PC-3 (cell line): ENCODE results near the gene SEC14L3. TPM values are rescaled to one million over a fixed set of nuclear protein-coding genes. Genes with fewer than 3 reads are reported as not detected.

Experiments
- ATAC-seq: fragments of 200-7000 bp; cut with Tn5 transposase; 2 replicates; pipeline ENCODE4 v1.9.1; 2020; ENCODE audit warnings: mild to moderate bottlenecking, moderate library complexity
- BruUV-seq: library from RNA; stranded (reverse); fragments of 400-500 nt; replicated peaks from 2 replicates; lab custom pipeline; 2021; lab: Mats Ljungman, UMichigan
- CTCF ChIA-PET: fragments of 300-600 bp; sonication (Branson Sonifier 250); formaldehyde crosslinking; loops from one replicate; lab custom pipeline; 2022; ENCODE audit warnings: antibody characterized with exemption; lab: Charles Lee
- POLR2A ChIA-PET: fragments of 300-600 bp; sonication (Branson Sonifier 250); formaldehyde crosslinking; loops from one replicate; lab custom pipeline; 2022; ENCODE audit warnings: antibody characterized with exemption; ENCODE audit not compliant: unreplicated experiment; lab: Charles Lee
- DNase-seq: peaks from one replicate; pipeline ENCODE4 v3.0.0-alpha.2; 2015
- H2AFZ ChIP-seq: fragments of 300-600 bp; sonication (generic); 2 replicates; pipeline ENCODE4 v1.6.0; 2016; ENCODE audit warnings: antibody characterized with exemption, low read length
- H3F3A ChIP-seq: fragments of 300-600 bp; sonication (generic); one replicate; pipeline ENCODE4 v1.6.0; 2017; ENCODE audit warnings: antibody characterized with exemption, low read length, control low read depth, mild to moderate bottlenecking; ENCODE audit not compliant: unreplicated experiment
- H3K27ac ChIP-seq: fragments of 300-600 bp; sonication (generic); 2 replicates; pipeline ENCODE4 v1.5.1; 2016; ENCODE audit warnings: mild to moderate bottlenecking, low read length
- H3K27me3 ChIP-seq: fragments of 300-600 bp; sonication (generic); 2 replicates; pipeline ENCODE4 v1.6.1; 2016; ENCODE audit warnings: low read length, mixed read lengths
- H3K36me3 ChIP-seq: fragments of 300-600 bp; sonication (generic); 2 replicates; pipeline ENCODE4 v1.6.1; 2016; ENCODE audit warnings: low read depth, mixed run types, low read length, mixed read lengths
- H3K4me1 ChIP-seq: fragments of 300-600 bp; sonication (generic); 2 replicates; pipeline ENCODE4 v1.5.1; 2016; ENCODE audit warnings: low read length; ENCODE audit not compliant: insufficient read depth
- H3K4me2 ChIP-seq: fragments of 300-600 bp; sonication (generic); 2 replicates; pipeline ENCODE4 v1.6.0; 2016; ENCODE audit warnings: low read length
- H3K4me3 ChIP-seq: fragments of 300-600 bp; sonication (generic); 2 replicates; pipeline ENCODE4 v1.5.1; 2016; ENCODE audit warnings: mild to moderate bottlenecking, low read length, mixed read lengths
- H3K79me2 ChIP-seq: fragments of 300-600 bp; sonication (generic); 2 replicates; pipeline ENCODE4 v1.6.1; 2017; ENCODE audit warnings: low read length, mixed read lengths
- H3K9ac ChIP-seq: fragments of 300-600 bp; sonication (generic); 2 replicates; pipeline ENCODE4 v1.6.0; 2016; ENCODE audit warnings: mild to moderate bottlenecking, low read length
- H3K9me2 ChIP-seq: fragments of 300-600 bp; sonication (generic); replicated peaks from 2 replicates; pipeline ENCODE4 v1.6.1; 2016; ENCODE audit warnings: mixed run types, low read length, mixed read lengths
- H3K9me3 ChIP-seq: fragments of 300-600 bp; sonication (generic); 2 replicates; pipeline ENCODE4 v1.6.1; 2016; ENCODE audit warnings: low read length, mixed read lengths
- H4K20me1 ChIP-seq: fragments of 300-600 bp; sonication (generic); 2 replicates; pipeline ENCODE4 v1.6.1; 2016; ENCODE audit warnings: low read length, mixed read lengths
- EZH2 ChIP-seq: fragments of 300-600 bp; sonication (generic); IDR thresholded peaks from one replicate; pipeline ENCODE4 v1.6.1; 2017; ENCODE audit warnings: antibody characterized with exemption, mild to moderate bottlenecking, low read length; ENCODE audit not compliant: unreplicated experiment
- EZH2phosphoT487 ChIP-seq: fragments of 300-600 bp; sonication (generic); IDR thresholded peaks from 2 replicates; pipeline ENCODE4 v1.6.1; 2018; ENCODE audit warnings: mild to moderate bottlenecking, antibody characterized with exemption, low read length, borderline replicate concordance
- intact Hi-C: fragments of 100-400 bp; cut with micrococcal nuclease; formaldehyde crosslinking; loops from 2 replicates; pipeline ENCODE4 v1.9.0; 2023
- total RNA-seq: library from RNA; depleted of rRNA; stranded (reverse); fragments of >200 nt; gene quantifications from 2 replicates; pipeline ENCODE4 v1.2.3, GENCODE V29; 2014
- TF ChIP-seq, protein P1 (sequence below): fragments of 300-600 bp; sonication (generic); conservative IDR thresholded peaks from 2 replicates; pipeline ENCODE4 v1.5.1; 2017; ENCODE audit warnings: antibody characterized with exemption, low read depth, mild to moderate bottlenecking, low read length

Gene SEC14L3
- total RNA-seq, 1 experiment from 2014 or later = not detected

DNA sequence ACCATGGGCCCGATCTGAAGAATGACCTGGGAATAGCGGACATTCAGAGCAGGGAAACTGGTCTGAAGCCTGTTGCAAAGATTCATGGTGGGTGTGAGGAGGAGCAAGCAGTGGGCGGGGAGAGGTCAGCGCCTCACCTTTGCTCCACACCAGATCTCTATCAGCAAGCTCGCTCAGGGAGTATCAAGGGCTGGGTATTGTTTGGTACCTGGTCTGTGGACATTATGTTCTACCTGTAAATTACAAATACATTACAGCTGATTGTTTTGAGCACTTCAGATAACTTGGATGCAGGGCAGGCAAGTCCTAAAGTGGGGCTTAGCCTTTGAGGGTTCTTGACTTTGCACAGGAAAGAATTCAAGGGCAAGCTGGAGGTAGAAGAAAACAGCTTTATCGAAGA, 44.5 kb upstream of the SEC14L3 start:
- H3F3A ChIP-seq = no peaks in the 10 kb centered on the region
- no peak overlapping the region for H3K4me2 ChIP-seq
- TF ChIP-seq EZH2phosphoT487 (no peak), EZH2 (no peak)
- TF ChIP-seq, protein P1, sequence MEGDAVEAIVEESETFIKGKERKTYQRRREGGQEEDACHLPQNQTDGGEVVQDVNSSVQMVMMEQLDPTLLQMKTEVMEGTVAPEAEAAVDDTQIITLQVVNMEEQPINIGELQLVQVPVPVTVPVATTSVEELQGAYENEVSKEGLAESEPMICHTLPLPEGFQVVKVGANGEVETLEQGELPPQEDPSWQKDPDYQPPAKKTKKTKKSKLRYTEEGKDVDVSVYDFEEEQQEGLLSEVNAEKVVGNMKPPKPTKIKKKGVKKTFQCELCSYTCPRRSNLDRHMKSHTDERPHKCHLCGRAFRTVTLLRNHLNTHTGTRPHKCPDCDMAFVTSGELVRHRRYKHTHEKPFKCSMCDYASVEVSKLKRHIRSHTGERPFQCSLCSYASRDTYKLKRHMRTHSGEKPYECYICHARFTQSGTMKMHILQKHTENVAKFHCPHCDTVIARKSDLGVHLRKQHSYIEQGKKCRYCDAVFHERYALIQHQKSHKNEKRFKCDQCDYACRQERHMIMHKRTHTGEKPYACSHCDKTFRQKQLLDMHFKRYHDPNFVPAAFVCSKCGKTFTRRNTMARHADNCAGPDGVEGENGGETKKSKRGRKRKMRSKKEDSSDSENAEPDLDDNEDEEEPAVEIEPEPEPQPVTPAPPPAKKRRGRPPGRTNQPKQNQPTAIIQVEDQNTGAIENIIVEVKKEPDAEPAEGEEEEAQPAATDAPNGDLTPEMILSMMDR = no peak
- DNase-seq (no peak), ATAC-seq (no peak)
- no peak overlapping the region for H3K9ac ChIP-seq
- no peaks in the 10 kb centered on the region for H3K79me2 ChIP-seq
- ChIA-PET CTCF (no interaction called here), POLR2A (no interaction called here)
- H3K27me3 ChIP-seq = no peaks in the 10 kb centered on the region
- no peak overlapping the region for H3K4me3 ChIP-seq
- no peaks in the 10 kb centered on the region for H3K9me2 ChIP-seq
- no peak overlapping the region for H2AFZ ChIP-seq
- no peaks in the 10 kb centered on the region for H4K20me1 ChIP-seq
- no peak overlapping the region for H3K27ac ChIP-seq
- H3K4me1 ChIP-seq = no peaks in the 10 kb centered on the region
- no peaks in the 10 kb centered on the region for H3K36me3 ChIP-seq
- intact Hi-C loops = no loop called here
- no TSS peak for BruUV-seq
- no peaks in the 10 kb centered on the region for H3K9me3 ChIP-seq

DNA sequence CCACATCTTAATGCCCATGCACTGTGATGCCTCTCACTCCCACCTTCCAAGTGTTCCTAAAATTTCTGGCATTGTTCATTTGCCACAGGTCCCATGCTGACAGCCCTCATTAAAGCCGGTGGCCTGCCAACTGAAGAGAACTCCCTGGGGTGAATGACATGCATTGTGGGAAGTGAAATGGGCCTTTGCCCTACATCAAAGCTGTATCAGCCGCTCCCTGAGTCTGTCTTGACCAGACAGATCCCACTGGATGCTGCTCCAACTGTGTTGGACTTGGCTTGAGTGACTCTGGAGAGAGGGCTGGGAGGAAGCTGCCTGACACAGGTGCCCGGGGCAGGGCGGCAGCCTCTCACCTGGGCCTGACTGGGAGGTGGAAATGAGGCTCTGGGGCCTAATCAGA, 42.4 kb upstream of the SEC14L3 start:
- Histone ChIP-seq H3K4me2 (no peak overlapping the region), H3K9ac (no peak overlapping the region), H3K27me3 (no peaks in the 10 kb centered on the region), H3K79me2 (no peaks in the 10 kb centered on the region), H2AFZ (no peak overlapping the region), H3K36me3 (no peaks in the 10 kb centered on the region), H3K4me1 (no peaks in the 10 kb centered on the region), H3K27ac (no peak overlapping the region), H3K4me3 (no peak overlapping the region), H3K9me2 (no peaks in the 10 kb centered on the region), H3F3A (no peaks in the 10 kb centered on the region), H4K20me1 (no peaks in the 10 kb centered on the region), H3K9me3 (no peaks in the 10 kb centered on the region)
- TF ChIP-seq EZH2 = no peak
- TF ChIP-seq EZH2phosphoT487 = no peak
- TF ChIP-seq, protein P1 = no peak
- BruUV-seq = no TSS peak
- no peak for ATAC-seq
- intact Hi-C loops = no loop called here
- ChIA-PET POLR2A (no interaction called here), CTCF (no interaction called here)
- no peak for DNase-seq

- DNase-seq = no peak
- no TSS peak for BruUV-seq
- Histone ChIP-seq H3K79me2 (no peaks in the 10 kb centered on the region), H3K4me1 (no peaks in the 10 kb centered on the region), H2AFZ (no peak overlapping the region), H3K4me2 (no peak overlapping the region), H3K36me3 (no peaks in the 10 kb centered on the region), H3K27ac (no peak overlapping the region), H3K9ac (no peak overlapping the region), H3K27me3 (no peaks in the 10 kb centered on the region), H4K20me1 (no peaks in the 10 kb centered on the region), H3F3A (no peaks in the 10 kb centered on the region), H3K4me3 (no peak overlapping the region), H3K9me3 (no peaks in the 10 kb centered on the region), H3K9me2 (no peaks in the 10 kb centered on the region)
- ATAC-seq = no peak
- POLR2A ChIA-PET = no interaction called here
- TF ChIP-seq, protein P1 = no peak
- TF ChIP-seq EZH2phosphoT487 (no peak), EZH2 (no peak)
- intact Hi-C loops = no loop called here
- CTCF ChIA-PET = no interaction called here
These were observed 41.6 kb upstream of the SEC14L3 start for GRCh38 chr22:30513462-30513861.
